Fibroblast of the conjunctiva (primary cell): ENCODE data around the gene WNT2B.

Experiments used
- DNase-seq: peaks from one replicate; pipeline ENCODE4 v3.0.0-alpha.2; 2010; ENCODE audit warnings: low read depth

WNT2B gene

GRCh38 chr1:112575154-112575804 lies 66.5 kb downstream of the WNT2B start:
- DNase-seq = peak; percentile 93

GRCh38 chr1:112576240-112576639 lies 67.5 kb downstream of the WNT2B start:
- no peak for DNase-seq
